ENCODE measurements around the gene PRR35.

- TF ChIP-seq CTCF (IDR thresholded peaks at IDR 0.05) (no peak), POLR2AphosphoS5 (IDR thresholded peaks at IDR 0.05; ENCODE audit: insufficient read depth in 1 of 2, low read depth in 1 of 2) (no peak), POLR2A (IDR thresholded peaks at IDR 0.05) (no peak)
These were observed 23.4 kb upstream of the PRR35 start for GRCh38 chr16:536746-537145.
